SK-N-SH treated with all-trans-retinoic acid at 6 μM for 48 hours (cell line): ENCODE results near the gene PASK.

Experiments
- BACH2 ChIP-seq: fragments of 250-450 bp; sonication (Bioruptor Pico); IDR thresholded peaks from 2 replicates; pipeline ENCODE4 v1.9.0; 2021; ENCODE audit warnings: mild to moderate bottlenecking, borderline replicate concordance
- CREB5 ChIP-seq: fragments of 250-450 bp; sonication (Bioruptor Pico); IDR thresholded peaks from 2 replicates; pipeline ENCODE4 v1.5.1; 2020; ENCODE audit warnings: low read depth, mild to moderate bottlenecking, moderate library complexity
- CSDC2 ChIP-seq: fragments of 250-450 bp; sonication (Bioruptor Pico); IDR thresholded peaks from 2 replicates; pipeline ENCODE4 v1.5.0; 2020; ENCODE audit warnings: mild to moderate bottlenecking, moderate library complexity
- ESRRG ChIP-seq: fragments of 250-450 bp; sonication (Bioruptor Pico); IDR thresholded peaks from 2 replicates; pipeline ENCODE4 v1.6.1; 2021; ENCODE audit warnings: mild to moderate bottlenecking
- ISL1 ChIP-seq: fragments of 250-450 bp; sonication (Bioruptor Pico); IDR thresholded peaks from 2 replicates; pipeline ENCODE4 v2.1.2; 2022; ENCODE audit warnings: mild to moderate bottlenecking, moderate library complexity
- PATZ1 ChIP-seq: fragments of 250-450 bp; sonication (Bioruptor Pico); IDR thresholded peaks from 2 replicates; pipeline ENCODE4 v1.8.0; 2020; ENCODE audit warnings: mild to moderate bottlenecking, moderate library complexity, borderline replicate concordance
- PPARA ChIP-seq: fragments of 250-450 bp; sonication (Bioruptor Pico); IDR thresholded peaks from 2 replicates; pipeline ENCODE4 v1.5.0; 2020; ENCODE audit warnings: mild to moderate bottlenecking, borderline replicate concordance
- TSHZ2 ChIP-seq: fragments of 250-450 bp; sonication (Bioruptor Pico); IDR thresholded peaks from 2 replicates; pipeline ENCODE4 v1.5.0; 2020; ENCODE audit warnings: mild to moderate bottlenecking, moderate library complexity
- ZFP30 ChIP-seq: fragments of 450-650 bp; formaldehyde crosslinking; IDR thresholded peaks from 2 replicates; pipeline ENCODE4 v1.5.0; 2022; ENCODE audit warnings: mild to moderate bottlenecking, moderate library complexity
- ZNF70 ChIP-seq: fragments of 450-650 bp; formaldehyde crosslinking; IDR thresholded peaks from 2 replicates; pipeline ENCODE4 v1.5.0; 2020; ENCODE audit warnings: mild to moderate bottlenecking, moderate library complexity
- ZNF8 ChIP-seq: fragments of 450-650 bp; formaldehyde crosslinking; IDR thresholded peaks from 2 replicates; pipeline ENCODE4 v1.5.0; 2020; ENCODE audit warnings: mild to moderate bottlenecking, moderate library complexity

GRCh38 chr2:241195506-241196130 lies 46.3 kb upstream of the PASK start:
- TF ChIP-seq PATZ1 (CRISPR knock-in tag) = no peak
- TF ChIP-seq BACH2 = no peak
- no peak for TF ChIP-seq ZFP30
- no peak for TF ChIP-seq CREB5 (CRISPR knock-in tag)
- TF ChIP-seq ZNF70 (CRISPR knock-in tag) = no peak
- TF ChIP-seq PPARA (CRISPR knock-in tag) = no peak
- TF ChIP-seq CSDC2 = no peak
- no peak for TF ChIP-seq ESRRG (CRISPR knock-in tag)
- no peak for TF ChIP-seq ZNF8 (CRISPR knock-in tag)
- no peak for TF ChIP-seq ISL1 (CRISPR knock-in tag)
- no peak for TF ChIP-seq TSHZ2
